Ascending aorta (tissue), 2 donors: ENCODE measurements around the gene FAM222A. TPM values are rescaled to one million over a fixed set of nuclear protein-coding genes. Genes with fewer than 3 reads are reported as not detected.

Source experiments
- DNase-seq, 2 donors: peaks; one replicate each; pipeline ENCODE4 v3.0.0-alpha.2; 2019; ENCODE audit warnings: low spot score in 2 of 2
- H3K27ac ChIP-seq, 2 donors: fragments of 200-600 bp; sonication (generic); one replicate each; pipeline ENCODE4 v1.5.1; 2016 to 2017; ENCODE audit warnings: mild to moderate bottlenecking in 1 of 2
- H3K27me3 ChIP-seq: fragments of 200-600 bp; sonication (generic); one replicate; pipeline ENCODE4 v1.5.1; 2017
- H3K36me3 ChIP-seq, 2 donors: fragments of 200-600 bp; sonication (generic); one replicate each; pipeline ENCODE4 v1.5.1; 2016
- H3K4me1 ChIP-seq, 2 donors: fragments of 200-600 bp; sonication (generic); one replicate each; pipeline ENCODE4 v1.5.1; 2016 to 2017; ENCODE audit warnings: mild to moderate bottlenecking in 1 of 2
- H3K4me3 ChIP-seq, 2 donors: fragments of 200-600 bp; sonication (generic); one replicate each; pipeline ENCODE4 v1.5.1; 2016 to 2017; ENCODE audit warnings: mild to moderate bottlenecking in 1 of 2
- H3K9me3 ChIP-seq, 2 donors: fragments of 200-600 bp; sonication (generic); one replicate each; pipeline ENCODE4 v1.5.1; 2016
- CTCF ChIP-seq, 3 experiments: fragments of 200-600 bp in 2 of 3; fragments of 450-650 bp in 1 of 3; sonication (generic) in 2 of 3; IDR thresholded peaks; one replicate each; pipeline ENCODE4 v1.5.1; 2016 to 2019; ENCODE audit warnings: antibody characterized with exemption in 3 of 3, mild to moderate bottlenecking in 1 of 3, moderate library complexity in 1 of 3
- intact Hi-C: fragments of 100-400 bp; cut with DNase I; formaldehyde crosslinking; loops from one replicate; pipeline ENCODE4 v1.15.1; 2023
- total RNA-seq: library from RNA; depleted of rRNA; stranded (reverse); fragments of >200 nt; gene quantifications from one replicate; pipeline ENCODE4 v1.1.0, GENCODE V29; 2016

The FAM222A gene
- total RNA-seq, 1 donor from 2014 or later, result 3.3 TPM

DNA sequence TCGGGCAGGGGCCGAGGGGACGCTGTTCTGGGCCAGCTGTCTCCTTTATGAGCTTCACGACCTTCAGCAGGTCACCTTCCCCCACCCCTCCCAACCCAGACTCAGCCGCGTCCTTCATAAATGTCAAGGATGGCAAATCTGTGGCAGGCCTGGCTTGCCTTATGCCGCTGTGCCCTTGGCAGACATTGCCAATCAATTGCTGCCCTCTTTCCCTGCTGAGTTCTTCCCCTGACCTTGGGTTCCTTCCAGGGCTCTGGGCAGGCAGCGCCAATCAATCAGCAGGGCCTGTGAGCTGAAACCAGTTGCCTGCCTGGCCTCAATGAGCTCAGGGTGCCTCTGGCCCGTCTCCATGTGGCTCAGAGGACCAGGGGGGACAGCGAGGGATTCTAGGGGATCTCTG is 7.7 kb downstream of the FAM222A start:
- Histone ChIP-seq H3K27ac (no peak overlapping the region), H3K4me3 (no peak overlapping the region), H3K36me3 (no peaks in the 10 kb centered on the region), H3K9me3 (no peaks in the 10 kb centered on the region), H3K27me3 (peaks cover 10% of the 10 kb centered on the region), H3K4me1 (peaks cover 3 to 12% of the 10 kb centered on the region in 2 donors)
- no peak for DNase-seq
- intact Hi-C loops, result no loop called here
- TF ChIP-seq CTCF (IDR thresholded peaks at IDR 0.05), result no peak

- Histone ChIP-seq H3K27me3 (peaks cover 10% of the 10 kb centered on the region), H3K4me3 (no peak overlapping the region), H3K36me3 (no peaks in the 10 kb centered on the region), H3K27ac (no peak overlapping the region), H3K4me1 (peaks cover 3 to 12% of the 10 kb centered on the region in 2 donors), H3K9me3 (no peaks in the 10 kb centered on the region)
- no peak for TF ChIP-seq CTCF (IDR thresholded peaks at IDR 0.05)
- no peak for DNase-seq
- intact Hi-C loops, result no loop called here
Observed at GRCh38 chr12:109722022-109722720, 8.5 kb downstream of the FAM222A start.

- intact Hi-C loops, result no loop called here
Observed at GRCh38 chr12:109722721-109723094, 9.1 kb downstream of the FAM222A start.

DNA sequence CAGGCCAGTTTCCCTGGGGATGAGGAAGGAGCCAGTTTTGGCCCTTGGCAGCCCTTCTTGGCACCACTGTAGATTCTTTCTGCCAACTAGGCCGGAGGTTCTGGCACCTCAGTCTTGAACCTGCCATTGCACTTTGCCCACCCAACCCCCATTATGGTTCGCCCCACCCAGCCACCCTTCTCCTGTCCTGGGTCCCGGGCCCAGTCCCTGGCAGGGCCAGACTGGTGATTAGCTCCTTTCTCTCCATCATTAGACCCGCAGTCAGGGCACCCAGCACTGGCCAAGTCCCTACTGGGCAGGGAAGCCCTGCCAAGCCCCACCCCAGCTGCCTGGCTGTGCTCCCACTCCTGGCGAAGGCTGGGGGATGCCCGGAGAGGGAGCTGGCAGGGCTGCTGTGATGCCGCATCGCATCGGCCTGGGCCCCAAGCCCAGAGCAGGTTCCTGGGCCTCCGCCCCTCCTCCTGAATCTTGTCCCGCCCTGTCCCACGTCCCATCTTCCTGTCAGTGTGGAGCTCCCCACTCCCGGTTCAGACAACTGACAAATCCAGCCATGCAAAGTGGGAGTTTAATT is 9.8 kb downstream of the FAM222A start:
- H3K36me3 ChIP-seq, result no peaks in the 10 kb centered on the region
- H3K27me3 ChIP-seq, result peaks cover 2% of the 10 kb centered on the region
- H3K4me3 ChIP-seq, result peak overlapping the region in 1 of 2 donors; percentile 3
- H3K9me3 ChIP-seq, result no peaks in the 10 kb centered on the region
- intact Hi-C loops, result no loop called here
- DNase-seq, result no peak
- TF ChIP-seq CTCF (IDR thresholded peaks at IDR 0.05), result no peak
- H3K4me1 ChIP-seq, result peaks cover 3 to 12% of the 10 kb centered on the region in 2 donors
- no peak overlapping the region for H3K27ac ChIP-seq

More at GRCh38 chr12:109722721-109723094, 9.1 kb downstream of the FAM222A start:
- Histone ChIP-seq H3K4me3 (no peak overlapping the region), H3K36me3 (no peaks in the 10 kb centered on the region), H3K9me3 (no peaks in the 10 kb centered on the region), H3K27me3 (peaks cover 9% of the 10 kb centered on the region), H3K4me1 (peaks cover 3 to 12% of the 10 kb centered on the region in 2 donors), H3K27ac (no peak overlapping the region)
- DNase-seq, result no peak
- TF ChIP-seq CTCF (IDR thresholded peaks at IDR 0.05), result no peak

GRCh38 chr12:109724321-109724892 is 10.8 kb downstream of the FAM222A start:
- TF ChIP-seq CTCF (IDR thresholded peaks at IDR 0.05), result no peak
- no peak for DNase-seq
- H3K27ac ChIP-seq, result no peak overlapping the region
- H3K27me3 ChIP-seq, result no peaks in the 10 kb centered on the region
- no peak overlapping the region for H3K4me3 ChIP-seq
- H3K36me3 ChIP-seq, result no peaks in the 10 kb centered on the region
- intact Hi-C loops, result no loop called here
- no peaks in the 10 kb centered on the region for H3K9me3 ChIP-seq
- H3K4me1 ChIP-seq, result peaks cover 3 to 12% of the 10 kb centered on the region in 2 donors
